Trophoblast cell (in vitro differentiated cells and primary cell): ENCODE data around the gene BEGAIN.

Experiments used
- DNase-seq, 2 donors: peaks; one replicate each; pipeline ENCODE4 v3.0.0-alpha.2; 2016
- H2AFZ ChIP-seq: 2 replicates; pipeline ENCODE4 v1.6.1; 2013; ENCODE audit warnings: low read length, moderate library complexity, mild to moderate bottlenecking; ENCODE audit not compliant: insufficient read depth, poor library complexity
- H2AK5ac ChIP-seq: 2 replicates; pipeline ENCODE4 v1.6.1; 2013; ENCODE audit warnings: mild to moderate bottlenecking, low read length
- H2BK120ac ChIP-seq: 2 replicates; pipeline ENCODE4 v1.6.1; 2013; ENCODE audit warnings: low read length, mild to moderate bottlenecking, moderate library complexity; ENCODE audit not compliant: insufficient read depth, poor library complexity
- H2BK12ac ChIP-seq: 2 replicates; pipeline ENCODE4 v1.6.1; 2013; ENCODE audit warnings: mild to moderate bottlenecking, low read length, moderate library complexity
- H2BK5ac ChIP-seq: 2 replicates; pipeline ENCODE4 v1.6.1; 2013; ENCODE audit warnings: low read length, low read depth, moderate library complexity, mild to moderate bottlenecking; ENCODE audit not compliant: poor library complexity
- H3K14ac ChIP-seq: 2 replicates; pipeline ENCODE4 v1.6.1; 2013; ENCODE audit warnings: mild to moderate bottlenecking, low read length
- H3K18ac ChIP-seq: 2 replicates; pipeline ENCODE4 v1.6.1; 2013; ENCODE audit warnings: mild to moderate bottlenecking, low read length
- H3K23ac ChIP-seq: 2 replicates; pipeline ENCODE4 v1.6.1; 2013; ENCODE audit warnings: low read length
- H3K27ac ChIP-seq: 2 replicates; pipeline ENCODE4 v1.5.1; 2013; ENCODE audit warnings: low read depth, mild to moderate bottlenecking, inconsistent platforms, low read length, moderate library complexity
- H3K27me3 ChIP-seq: 2 replicates; pipeline ENCODE4 v1.6.1; 2013; ENCODE audit warnings: inconsistent platforms, mild to moderate bottlenecking, low read length, moderate library complexity; ENCODE audit not compliant: insufficient read depth
- H3K36me3 ChIP-seq, 2 experiments: 1 replicate in 1 of 2; 2 replicates in 1 of 2; pipeline ENCODE4 v1.6.1; 2013; ENCODE audit warnings: low read length in 2 of 2, mild to moderate bottlenecking in 2 of 2, moderate library complexity in 1 of 2; ENCODE audit not compliant: insufficient read depth in 2 of 2, control insufficient read depth in 1 of 2
- H3K4ac ChIP-seq: 2 replicates; pipeline ENCODE4 v1.6.1; 2013; ENCODE audit warnings: low read depth, mild to moderate bottlenecking, low read length, moderate library complexity
- H3K4me1 ChIP-seq, 2 experiments: 1 replicate in 1 of 2; 2 replicates in 1 of 2; pipeline ENCODE4 v1.6.1; 2013; ENCODE audit warnings: low read length in 2 of 2, mild to moderate bottlenecking in 2 of 2, moderate library complexity in 1 of 2; ENCODE audit not compliant: insufficient read depth in 2 of 2, control insufficient read depth in 1 of 2
- H3K4me2 ChIP-seq: 2 replicates; pipeline ENCODE4 v1.6.1; 2013; ENCODE audit warnings: inconsistent platforms, mild to moderate bottlenecking, low read length, moderate library complexity
- H3K4me3 ChIP-seq: 2 replicates; pipeline ENCODE4 v1.5.1; 2013; ENCODE audit warnings: mild to moderate bottlenecking, low read depth, low read length, inconsistent platforms
- H3K79me1 ChIP-seq: one replicate; pipeline ENCODE4 v1.6.1; 2013; ENCODE audit warnings: low read length
- H3K79me2 ChIP-seq: 2 replicates; pipeline ENCODE4 v1.6.1; 2013; ENCODE audit warnings: low read length, mild to moderate bottlenecking; ENCODE audit not compliant: control insufficient read depth, insufficient read depth, poor library complexity
- H3K9ac ChIP-seq: 2 replicates; pipeline ENCODE4 v1.6.1; 2013; ENCODE audit warnings: mild to moderate bottlenecking, low read length
- H3K9me3 ChIP-seq: 2 replicates; pipeline ENCODE4 v1.6.1; 2013; ENCODE audit warnings: low read depth, mild to moderate bottlenecking, control low read depth, inconsistent platforms, low read length; ENCODE audit not compliant: insufficient read depth
- H4K12ac ChIP-seq: 2 replicates; pipeline ENCODE4 v1.6.1; 2013; ENCODE audit warnings: low read depth, mild to moderate bottlenecking, low read length, moderate library complexity
- H4K8ac ChIP-seq: 2 replicates; pipeline ENCODE4 v1.6.1; 2013; ENCODE audit warnings: low read depth, mild to moderate bottlenecking, low read length, moderate library complexity
- H4K91ac ChIP-seq: one replicate; pipeline ENCODE4 v1.6.1; 2013; ENCODE audit warnings: low read depth, mild to moderate bottlenecking, low read length, moderate library complexity
- WGBS: extraction: QIAGEN DNeasy Blood & Tissue Kit; methylation state at CpG from one replicate; pipeline ENCODE4 v1.1.7; 2013; ENCODE audit warnings: missing lambda C conversion rate; ENCODE audit not compliant: insufficient read length, insufficient coverage; ENCODE audit errors: extremely low coverage; 5-methylcytosine and 5-hydroxymethylcytosine counted together

The BEGAIN gene

DNA sequence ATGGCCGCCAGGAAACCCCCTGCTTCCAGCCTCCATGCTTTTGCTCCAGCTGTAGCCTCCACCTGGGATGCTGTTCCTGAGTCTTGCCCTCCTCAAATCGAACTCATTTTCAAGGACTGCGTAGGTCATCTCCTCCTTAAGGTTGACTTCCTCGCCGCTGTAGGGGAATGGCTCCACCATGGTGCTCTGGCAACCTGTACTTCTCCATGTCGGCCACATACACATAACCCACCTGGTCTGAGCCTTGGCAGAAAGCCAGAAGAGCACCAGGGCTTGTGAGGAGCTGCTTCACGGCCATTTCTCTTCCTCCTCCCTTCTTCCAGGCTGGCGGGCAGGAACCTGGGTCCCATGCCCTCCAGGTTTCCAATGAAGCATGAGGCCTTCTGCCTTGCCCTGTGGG, 36.7 kb upstream of the BEGAIN start:
- Histone ChIP-seq H2BK5ac (no peak overlapping the region), H4K8ac (no peak overlapping the region), H4K12ac (no peak overlapping the region), H2BK12ac (no peak overlapping the region), H3K79me1 (no peaks in the 10 kb centered on the region), H2BK120ac (no peak overlapping the region), H3K14ac (no peak overlapping the region), H3K4me2 (no peak overlapping the region), H3K36me3 (no peaks in the 10 kb centered on the region), H2AK5ac (no peak overlapping the region), H3K18ac (no peak overlapping the region), H3K27ac (no peak overlapping the region), H3K9me3 (no peaks in the 10 kb centered on the region), H3K4me3 (no peak overlapping the region), H3K79me2 (no peaks in the 10 kb centered on the region), H3K23ac (no peak overlapping the region), H3K4me1 (no peaks in the 10 kb centered on the region), H2AFZ (no peak overlapping the region), H3K9ac (no peak overlapping the region), H3K4ac (no peak overlapping the region), H3K27me3 (no peaks in the 10 kb centered on the region), H4K91ac (no peak overlapping the region)
- DNase-seq, result no peak
- no CpG with 5 or more reads among the region's 8 CpGs for WGBS

DNA sequence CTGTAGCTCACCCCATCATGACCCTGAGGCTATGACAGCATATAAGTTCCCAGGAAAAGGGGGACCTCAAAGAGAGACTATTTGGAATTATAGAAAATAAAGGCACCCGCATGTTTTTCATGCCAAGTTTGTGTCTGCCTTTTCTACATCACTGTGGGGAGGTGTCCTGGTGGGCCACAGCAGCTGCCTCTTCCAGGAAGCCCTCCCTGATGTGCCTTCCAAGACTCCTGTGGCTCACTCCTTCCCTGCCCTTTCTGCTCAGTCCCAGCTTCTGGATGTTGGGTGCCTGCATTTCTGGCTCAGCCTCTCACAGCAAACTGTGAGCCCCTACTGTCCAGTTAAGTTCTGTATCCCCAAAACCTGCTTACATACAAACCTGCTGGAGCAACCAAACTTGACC, 36.3 kb upstream of the BEGAIN start:
- Histone ChIP-seq H3K36me3 (no peaks in the 10 kb centered on the region), H3K4ac (no peak overlapping the region), H4K12ac (no peak overlapping the region), H2BK12ac (no peak overlapping the region), H4K8ac (no peak overlapping the region), H2BK5ac (no peak overlapping the region), H2AK5ac (no peak overlapping the region), H2AFZ (no peak overlapping the region), H4K91ac (no peak overlapping the region), H3K4me2 (no peak overlapping the region), H3K4me1 (no peaks in the 10 kb centered on the region), H3K4me3 (no peak overlapping the region), H3K9ac (no peak overlapping the region), H2BK120ac (no peak overlapping the region), H3K27ac (no peak overlapping the region), H3K9me3 (no peaks in the 10 kb centered on the region), H3K79me2 (no peaks in the 10 kb centered on the region), H3K27me3 (no peaks in the 10 kb centered on the region), H3K23ac (no peak overlapping the region), H3K14ac (no peak overlapping the region), H3K18ac (no peak overlapping the region), H3K79me1 (no peaks in the 10 kb centered on the region)
- no CpG with 5 or more reads among the region's 1 CpG for WGBS
- no peak for DNase-seq

DNA sequence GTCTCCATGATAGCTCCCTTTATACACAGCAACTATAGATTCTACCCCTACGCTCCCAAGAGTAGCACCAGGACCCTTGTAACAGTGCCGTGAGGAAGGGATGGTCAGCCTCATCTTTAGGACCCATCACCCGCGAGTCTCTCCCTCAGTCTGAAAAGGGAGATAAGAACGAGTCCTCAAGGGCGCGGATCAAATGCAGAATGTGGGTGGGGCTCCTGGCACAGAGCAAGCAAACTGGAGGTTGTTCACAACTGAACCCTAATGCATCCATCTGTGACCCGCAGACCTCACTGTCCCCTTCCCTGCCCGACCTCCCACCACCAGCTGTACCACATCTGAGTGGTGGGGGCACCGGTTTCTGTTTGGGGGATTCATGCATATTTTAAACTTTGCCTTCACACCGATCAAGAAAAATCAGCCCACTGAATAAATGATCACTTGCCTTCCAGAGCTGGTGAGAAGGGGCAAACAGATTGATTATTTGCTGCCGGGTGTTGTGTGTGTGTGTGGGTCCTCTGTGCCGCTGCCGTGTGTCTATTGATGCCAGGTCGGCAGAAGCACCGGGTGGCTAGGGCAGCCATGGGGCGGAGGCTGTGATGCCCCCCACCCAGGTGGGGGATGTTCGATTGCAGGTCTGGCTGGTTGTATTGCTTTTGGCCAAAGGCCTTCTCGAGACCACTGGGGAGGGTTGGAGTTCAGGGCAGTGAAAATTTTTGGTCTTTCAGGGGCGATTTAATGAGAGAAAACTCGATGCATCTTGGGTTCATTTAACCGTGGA, 35.7 kb upstream of the BEGAIN start:
- no CpG with 5 or more reads among the region's 22 CpGs for WGBS
- no peaks in the 10 kb centered on the region for H3K79me2 ChIP-seq
- H2BK5ac ChIP-seq, result no peak overlapping the region
- no peaks in the 10 kb centered on the region for H3K36me3 ChIP-seq
- no peak overlapping the region for H3K23ac ChIP-seq
- H3K4me1 ChIP-seq, result no peaks in the 10 kb centered on the region
- no peak overlapping the region for H3K9ac ChIP-seq
- no peak overlapping the region for H3K27ac ChIP-seq
- H3K4ac ChIP-seq, result no peak overlapping the region
- no peak overlapping the region for H2AK5ac ChIP-seq
- no peak overlapping the region for H2AFZ ChIP-seq
- no peak overlapping the region for H3K4me2 ChIP-seq
- H4K91ac ChIP-seq, result no peak overlapping the region
- H4K12ac ChIP-seq, result no peak overlapping the region
- H2BK12ac ChIP-seq, result no peak overlapping the region
- H4K8ac ChIP-seq, result no peak overlapping the region
- no peak overlapping the region for H3K18ac ChIP-seq
- no peak for DNase-seq
- H3K4me3 ChIP-seq, result no peak overlapping the region
- no peaks in the 10 kb centered on the region for H3K79me1 ChIP-seq
- H2BK120ac ChIP-seq, result no peak overlapping the region
- H3K14ac ChIP-seq, result no peak overlapping the region
- no peaks in the 10 kb centered on the region for H3K27me3 ChIP-seq
- H3K9me3 ChIP-seq, result no peaks in the 10 kb centered on the region

DNA sequence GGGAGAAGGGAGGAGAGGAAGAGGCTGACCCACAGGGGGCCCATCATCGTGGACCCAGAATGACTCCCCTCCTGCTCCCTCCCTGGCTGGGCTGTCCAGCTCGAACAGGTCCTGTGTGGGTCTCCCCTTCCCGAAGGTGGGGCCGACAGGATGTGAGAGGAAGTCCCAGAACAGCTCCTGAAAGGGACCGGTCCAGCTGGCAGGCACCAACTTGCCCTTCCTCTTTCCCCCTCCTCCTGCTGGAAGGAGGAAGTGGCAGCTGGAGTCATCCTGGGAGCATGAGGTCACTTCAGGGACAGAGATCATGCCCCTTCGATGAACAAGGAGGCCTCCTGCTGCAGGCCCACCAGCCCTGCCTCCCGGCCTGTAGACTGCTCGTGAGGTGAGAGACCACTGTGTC, 35.0 kb upstream of the BEGAIN start:
- no peak overlapping the region for H3K4me2 ChIP-seq
- no peak overlapping the region for H3K4ac ChIP-seq
- H2AK5ac ChIP-seq, result no peak overlapping the region
- no peak overlapping the region for H3K14ac ChIP-seq
- no peak overlapping the region for H2BK5ac ChIP-seq
- no peak overlapping the region for H2AFZ ChIP-seq
- H3K27me3 ChIP-seq, result no peaks in the 10 kb centered on the region
- no peak overlapping the region for H2BK12ac ChIP-seq
- WGBS, result no CpG with 5 or more reads among the region's 8 CpGs
- no peaks in the 10 kb centered on the region for H3K9me3 ChIP-seq
- H3K23ac ChIP-seq, result no peak overlapping the region
- no peaks in the 10 kb centered on the region for H3K79me2 ChIP-seq
- H3K4me3 ChIP-seq, result no peak overlapping the region
- H2BK120ac ChIP-seq, result no peak overlapping the region
- no peak overlapping the region for H3K27ac ChIP-seq
- H3K79me1 ChIP-seq, result no peaks in the 10 kb centered on the region
- no peak overlapping the region for H4K12ac ChIP-seq
- no peak overlapping the region for H4K8ac ChIP-seq
- H3K4me1 ChIP-seq, result no peaks in the 10 kb centered on the region
- H3K36me3 ChIP-seq, result no peaks in the 10 kb centered on the region
- no peak overlapping the region for H4K91ac ChIP-seq
- H3K18ac ChIP-seq, result no peak overlapping the region
- no peak overlapping the region for H3K9ac ChIP-seq
- DNase-seq, result no peak
